Stimulated activated CD4-positive, alpha-beta T cell treated with anti-CD3 and anti-CD28 coated beads, TNF-alpha, amount 100 ng/mL, for 4 hours (primary cell): ENCODE data around the gene LIX1L.

Experiments
- DNase-seq, 3 experiments: peaks; one replicate each; pipeline ENCODE4 v3.0.0-alpha.2; 2020; ENCODE audit warnings: low read depth in 3 of 3

Gene LIX1L

GRCh38 chr1:145893306-145894055, 64.3 kb downstream of the LIX1L start:
- no peak for DNase-seq

GRCh38 chr1:145892486-145893087, 65.2 kb downstream of the LIX1L start:
- no peak for DNase-seq

- peak in 2 of 3 experiments; percentile 21 to 26 for DNase-seq
Observed at GRCh38 chr1:145891587-145892485, 66.0 kb downstream of the LIX1L start.

GRCh38 chr1:145891143-145891542, 66.7 kb downstream of the LIX1L start:
- DNase-seq: no peak

- no peak for DNase-seq
Observed at GRCh38 chr1:145889722-145890121, 68.1 kb downstream of the LIX1L start.

GRCh38 chr1:145887631-145888030, 70.2 kb downstream of the LIX1L start:
- DNase-seq: no peak

- DNase-seq: no peak
Observed at GRCh38 chr1:145886816-145887215, 71.0 kb downstream of the LIX1L start.

GRCh38 chr1:145886390-145886789, 71.4 kb downstream of the LIX1L start:
- no peak for DNase-seq

GRCh38 chr1:145885738-145886287, 72.0 kb downstream of the LIX1L start, which contains the start of gene ANKRD35:
Gene ANKRD35 (minus strand): TSS chr1:145885866. CDS start chr1:145885758, 108 bp downstream.
- DNase-seq: peak; percentile 69 to 80 (median 74)

GRCh38 chr1:145884675-145885074, 73.1 kb downstream of the LIX1L start:
- no peak for DNase-seq
